Measurements from ENCODE around the gene LONRF3. TPM values are rescaled to one million over a fixed set of nuclear protein-coding genes. Genes with fewer than 3 reads are reported as not detected.
A peak's percentile ranks its signal among the peaks of the same experiment; 100 is the strongest.

The LONRF3 gene
- total RNA-seq, 4 donors from 2014 or later: 15.4 to 24.1 (median 17.7) TPM

- no peak overlapping the region for H3K27ac ChIP-seq
- no peak for TF ChIP-seq EP300 (IDR thresholded peaks at IDR 0.05)
- no peak for TF ChIP-seq POLR2A (IDR thresholded peaks at IDR 0.05)
- TF ChIP-seq CTCF (IDR thresholded peaks at IDR 0.05): no peak
- TF ChIP-seq POLR2AphosphoS5 (IDR thresholded peaks at IDR 0.05): no peak
- no peaks in the 10 kb centered on the region for H3K36me3 ChIP-seq
- H3K27me3 ChIP-seq: no peaks in the 10 kb centered on the region
- no peaks in the 10 kb centered on the region for H3K9me3 ChIP-seq
- no peak for ATAC-seq
- H3K4me3 ChIP-seq: no peak overlapping the region
- 88 to 100% methylated on average over 1 to 7 of the region's 7 CpGs for WGBS, 2 donors (ENCODE audit: low coverage in 1 of 2)
- no peaks in the 10 kb centered on the region for H3K4me1 ChIP-seq
Measured at GRCh38 chrX:119063428-119063827, 89.0 kb downstream of the LONRF3 start.

- peak; percentile 62 for ATAC-seq
- Histone ChIP-seq H3K27me3 (no peaks in the 10 kb centered on the region), H3K27ac (no peak overlapping the region), H3K4me3 (no peak overlapping the region), H3K9me3 (no peaks in the 10 kb centered on the region), H3K4me1 (no peaks in the 10 kb centered on the region), H3K36me3 (no peaks in the 10 kb centered on the region)
- 0 to 5% methylated on average over 7 of the region's 7 CpGs for WGBS, 2 donors (ENCODE audit: low coverage in 1 of 2)
- TF ChIP-seq CTCF (IDR thresholded peaks at IDR 0.05): peak; percentile 27 to 70 (median 66)
- TF ChIP-seq POLR2A (IDR thresholded peaks at IDR 0.05): no peak
Measured at GRCh38 chrX:119067023-119067739, 92.8 kb downstream of the LONRF3 start.

Other genes starting within 250 kb of the LONRF3 start
- 100 to 1,000 TPM in 2 of 4 donors, 10 to 100 TPM in 2; 63.7 to 121 (median 105) TPM for gene IL13RA1, start 247.0 kb upstream of the LONRF3 start, total RNA-seq
- 1 to 10 TPM in 1 of 4 donors, under 1 TPM in 3; 0.31 to 3.5 (median 0.84) TPM for gene ZCCHC12, start 150.8 kb upstream of the LONRF3 start, total RNA-seq
- gene CT47C1, start 98.4 kb downstream of the LONRF3 start, total RNA-seq: not detected
- under 1 TPM in 1 of 4 donors, not detected in 3; 0.12 TPM for gene KIAA1210, start 153.2 kb downstream of the LONRF3 start, total RNA-seq